GM19438 (cell line): ENCODE data around the gene OTOP3.
A peak's percentile ranks its signal among the peaks of the same experiment; 100 is the strongest.
"Not testable (repeated sequence)": the region's sequence is repeated elsewhere in the genome, so short reads cannot be mapped to it uniquely, and the experiment has no call there.

Experiments used
- ATAC-seq: cut with Tn5 transposase; IDR thresholded peaks from one replicate; pipeline ENCODE4 v1.9.1; 2021; ENCODE audit warnings: low read depth; ENCODE audit not compliant: unreplicated experiment

The OTOP3 gene

GRCh38 chr17:74959826-74960515, 24.3 kb downstream of the OTOP3 start:
- no peak for ATAC-seq

- no peak for ATAC-seq
These were observed 25.1 kb downstream of the OTOP3 start for GRCh38 chr17:74960570-74961342.

- no peak for ATAC-seq
These were observed 26.1 kb downstream of the OTOP3 start for GRCh38 chr17:74961657-74962350.

DNA sequence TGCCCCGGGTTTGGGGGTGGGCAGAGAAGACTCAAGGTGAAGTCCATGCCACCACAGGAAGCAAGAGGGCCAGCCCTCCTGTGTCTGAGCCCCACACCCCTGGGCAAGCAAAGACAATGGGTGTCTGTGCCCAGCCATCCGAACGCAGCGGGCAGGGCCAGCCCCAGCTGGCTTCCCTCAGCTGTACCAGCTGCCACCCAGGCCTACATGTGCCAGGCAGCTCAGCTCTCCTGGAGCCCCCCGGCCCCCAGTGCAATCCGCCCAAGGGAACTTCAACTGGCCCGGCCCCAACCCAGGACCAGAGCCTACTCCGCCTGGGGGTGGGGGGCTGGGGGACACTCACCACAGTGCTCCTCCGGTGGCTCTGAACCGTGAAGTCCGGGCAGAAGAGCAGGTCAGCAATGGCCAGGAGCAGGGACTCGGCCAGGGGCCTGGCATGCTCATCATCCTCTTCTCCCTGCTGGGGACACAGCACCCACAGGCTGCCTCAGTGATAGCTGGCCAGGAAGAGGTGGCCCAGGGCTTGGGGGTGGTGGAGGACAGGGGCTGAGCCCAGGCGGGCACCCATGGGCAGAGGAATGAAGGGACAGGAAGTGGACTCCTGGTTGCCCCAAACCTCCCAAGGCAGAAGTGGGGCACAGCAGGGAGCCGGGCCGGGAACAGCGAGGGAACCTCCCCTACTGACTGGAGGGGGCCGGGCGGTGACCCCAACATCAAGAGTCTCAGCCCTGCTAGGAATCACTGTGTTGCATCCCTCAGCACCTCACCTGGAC, 27.1 kb downstream of the OTOP3 start:
- no peak for ATAC-seq

DNA sequence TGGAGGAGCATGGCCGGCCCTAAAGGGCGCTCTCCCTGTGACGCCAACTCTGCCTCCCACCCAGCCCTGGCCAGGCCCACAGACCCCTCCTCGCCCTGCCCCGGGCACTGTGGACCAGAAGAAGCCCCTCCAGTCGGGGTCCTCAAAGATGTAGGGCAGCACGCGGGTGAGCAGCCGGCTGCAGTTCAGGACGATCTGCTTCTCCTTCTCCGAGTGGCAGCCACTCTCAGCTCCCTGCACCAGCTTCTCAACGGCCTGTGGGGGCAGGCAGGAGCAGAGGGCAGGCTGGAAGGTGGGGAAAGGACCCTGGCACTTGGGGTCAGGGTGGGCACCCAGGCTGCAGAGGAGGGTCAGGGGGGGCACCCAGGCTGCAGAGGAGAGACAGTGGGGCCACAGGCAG, 28.0 kb downstream of the OTOP3 start:
- ATAC-seq, result no peak

- ATAC-seq, result no peak
These were observed 28.6 kb downstream of the OTOP3 start for GRCh38 chr17:74964246-74964761.

- no peak for ATAC-seq
These were observed 29.4 kb downstream of the OTOP3 start for GRCh38 chr17:74964988-74965622.

GRCh38 chr17:74968361-74968780, 32.7 kb downstream of the OTOP3 start:
- no peak for ATAC-seq

GRCh38 chr17:74969501-74969900, 33.8 kb downstream of the OTOP3 start:
- ATAC-seq, result not testable (repeated sequence)

- no peak for ATAC-seq
These were observed 34.7 kb downstream of the OTOP3 start for GRCh38 chr17:74970395-74970794.

- ATAC-seq, result no peak
These were observed 35.6 kb downstream of the OTOP3 start for GRCh38 chr17:74971069-74971841.

- no peak for ATAC-seq
These were observed 36.1 kb downstream of the OTOP3 start for GRCh38 chr17:74971842-74972106.

DNA sequence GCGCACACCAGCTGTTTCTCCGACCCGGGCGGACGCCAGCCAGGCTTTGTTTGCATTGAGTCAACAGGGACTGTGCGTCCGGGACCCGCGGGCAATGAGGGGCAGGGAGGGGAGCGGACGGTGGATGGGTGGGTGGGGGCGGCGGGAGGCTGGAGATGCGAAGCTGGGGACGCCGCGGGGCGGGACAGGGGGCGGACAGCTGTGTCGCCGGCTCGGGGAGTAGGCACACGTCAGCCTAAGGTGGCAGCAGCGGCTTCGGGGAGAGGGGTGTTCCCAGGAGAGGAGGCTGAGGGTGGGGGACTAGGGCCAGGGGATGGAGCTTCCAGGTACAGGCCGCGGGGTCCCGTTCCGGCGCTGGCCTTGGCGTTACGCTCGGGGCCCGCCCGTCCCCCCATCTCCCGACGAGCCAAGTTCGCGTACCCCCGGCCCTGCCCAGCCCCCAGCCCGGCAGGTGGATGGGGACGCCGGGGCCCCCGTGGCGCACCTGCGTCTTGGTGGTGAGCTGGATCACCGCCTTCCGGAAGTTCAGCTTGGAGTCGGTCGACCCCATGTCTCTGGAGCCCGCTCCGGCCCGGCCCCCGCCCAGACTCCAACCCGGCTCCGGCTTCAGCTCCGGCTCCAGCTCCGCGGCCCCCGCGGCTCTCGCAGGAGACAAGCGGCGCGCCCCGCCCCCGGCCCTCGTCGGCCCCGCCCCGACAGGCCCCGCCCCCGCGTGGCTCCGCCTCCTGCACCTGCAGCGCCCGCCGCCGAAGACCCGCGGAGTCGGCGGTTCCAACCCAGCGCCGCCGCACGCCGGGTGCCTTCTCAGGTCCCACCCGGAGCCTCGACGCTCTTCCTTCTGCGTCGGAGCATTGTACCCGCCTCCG, 36.6 kb downstream of the OTOP3 start, which contains the start of gene HID1:
Gene HID1 (minus strand): TSS at position 653 of the 866 bp plus-strand sequence. CDS start 103 bp downstream, at position 550.
- ATAC-seq, result peak; percentile 63

DNA sequence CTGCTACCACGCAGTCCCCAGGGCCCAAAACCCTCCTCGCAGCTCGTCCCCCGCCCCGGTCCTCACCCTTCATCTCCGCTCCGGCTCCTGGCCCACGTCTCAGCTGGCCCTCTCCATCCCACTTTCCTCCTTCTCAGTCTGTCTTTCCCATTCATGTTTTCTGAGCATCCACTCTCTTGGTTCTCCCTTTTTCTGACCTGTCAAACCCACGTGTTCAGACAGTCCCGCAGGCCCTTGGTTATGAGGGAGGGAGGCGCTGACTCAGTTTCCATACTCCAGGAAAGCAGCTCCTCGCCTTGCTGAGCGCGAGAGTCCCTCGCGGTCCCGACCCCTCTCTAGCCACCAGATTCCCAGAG, 37.3 kb downstream of the OTOP3 start:
- no peak for ATAC-seq

DNA sequence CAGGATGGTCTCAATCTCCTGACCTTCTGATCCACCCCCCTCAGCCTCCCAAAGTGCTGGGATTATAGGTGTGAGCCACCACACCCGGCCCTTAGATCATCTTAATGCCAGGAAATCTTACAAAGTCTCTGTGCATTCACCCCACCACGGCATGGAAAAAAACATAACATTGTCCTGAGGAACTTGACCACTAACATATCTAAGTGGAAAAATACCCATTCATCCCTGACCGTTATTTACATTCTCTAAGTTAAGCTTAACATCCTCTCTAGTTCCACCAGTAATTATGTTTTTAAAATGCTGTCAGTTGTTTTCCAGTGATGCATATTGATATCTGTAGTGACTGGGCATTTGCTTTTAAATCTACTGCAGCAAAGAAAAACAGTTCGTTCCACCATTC, 40.2 kb downstream of the OTOP3 start:
- no peak for ATAC-seq

DNA sequence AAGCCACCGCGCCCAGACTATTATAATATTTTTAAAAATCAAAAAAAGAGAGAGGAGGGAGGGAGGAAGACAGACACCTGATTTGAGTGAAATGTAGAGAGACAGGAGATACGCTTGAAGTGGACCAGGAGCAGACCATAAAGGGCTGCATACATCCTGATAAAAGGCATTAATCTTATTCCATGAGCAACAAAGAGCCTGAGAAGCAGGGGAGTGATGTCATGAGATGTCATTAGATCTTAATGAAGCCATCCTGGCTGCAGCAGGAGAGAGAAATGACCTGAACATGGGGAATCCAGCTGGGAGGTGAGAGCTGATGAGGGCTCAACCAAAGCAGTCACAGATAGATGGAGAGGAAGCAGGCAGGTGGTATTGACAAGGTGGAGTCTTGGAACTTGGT, 42.1 kb downstream of the OTOP3 start:
- no peak for ATAC-seq

DNA sequence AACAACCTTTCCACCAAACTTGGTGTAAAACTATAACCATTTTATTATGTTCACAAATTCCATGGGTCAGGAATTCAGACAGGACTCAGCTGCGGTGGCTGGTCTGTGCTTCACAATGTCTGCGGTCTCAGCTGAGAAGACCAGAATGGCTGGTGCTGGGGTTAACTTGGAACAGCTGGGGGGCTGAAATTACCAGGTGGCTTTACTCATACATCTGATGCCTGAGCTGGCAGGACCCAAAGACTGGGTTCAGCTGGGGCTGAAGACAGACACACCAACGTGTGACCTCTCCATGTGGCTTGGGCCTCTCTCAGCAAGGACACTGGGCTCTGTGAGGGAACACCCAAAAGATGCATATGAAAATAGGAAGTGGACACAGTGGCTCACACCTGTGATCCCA, 42.5 kb downstream of the OTOP3 start:
- ATAC-seq, result no peak

- no peak for ATAC-seq
These were observed 43.9 kb downstream of the OTOP3 start for GRCh38 chr17:74979408-74980146.
